HG02885 (cell line): ENCODE measurements around the gene HYAL3.
"Not testable (repeated sequence)": the region's sequence is repeated elsewhere in the genome, so short reads cannot be mapped to it uniquely, and the experiment has no call there.

Source experiments
- ATAC-seq: cut with Tn5 transposase; IDR thresholded peaks from one replicate; pipeline ENCODE4 v1.9.1; 2021; ENCODE audit warnings: mild to moderate bottlenecking; ENCODE audit not compliant: unreplicated experiment, poor library complexity

Gene HYAL3

DNA sequence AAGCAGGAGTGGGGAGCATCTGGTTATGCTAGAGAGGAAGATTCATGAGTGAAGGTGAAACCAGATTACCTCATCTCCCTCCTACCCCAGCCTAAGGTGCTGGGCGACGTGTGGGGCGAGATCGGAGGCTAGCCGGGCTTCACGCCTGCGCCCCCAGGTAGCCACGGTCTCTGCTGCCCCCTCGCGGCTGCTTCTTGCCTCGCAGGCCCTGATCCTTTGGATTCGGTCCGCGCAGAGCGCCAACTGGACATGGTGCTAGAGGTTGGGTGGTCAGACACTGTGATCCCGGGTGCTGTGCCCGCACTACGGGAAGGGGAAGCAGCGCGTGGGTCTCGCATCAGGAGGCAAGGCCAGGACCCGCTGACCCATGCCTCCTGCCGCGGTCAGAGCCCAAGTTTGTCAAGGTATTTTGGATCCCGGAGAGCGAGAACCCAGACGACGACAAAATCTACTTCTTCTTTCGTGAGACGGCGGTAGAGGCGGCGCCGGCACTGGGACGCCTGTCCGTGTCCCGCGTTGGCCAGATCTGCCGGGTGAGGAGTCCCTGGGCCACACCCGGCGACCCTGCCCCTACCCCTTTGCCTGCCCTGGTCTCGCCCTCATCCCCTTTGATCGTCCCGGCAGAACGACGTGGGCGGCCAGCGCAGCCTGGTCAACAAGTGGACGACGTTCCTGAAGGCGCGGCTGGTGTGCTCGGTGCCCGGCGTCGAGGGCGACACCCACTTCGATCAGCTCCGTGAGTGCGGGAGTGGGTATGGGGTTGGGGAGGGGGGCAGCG, 26.1 kb downstream of the HYAL3 start:
- peak; percentile 86 for ATAC-seq

DNA sequence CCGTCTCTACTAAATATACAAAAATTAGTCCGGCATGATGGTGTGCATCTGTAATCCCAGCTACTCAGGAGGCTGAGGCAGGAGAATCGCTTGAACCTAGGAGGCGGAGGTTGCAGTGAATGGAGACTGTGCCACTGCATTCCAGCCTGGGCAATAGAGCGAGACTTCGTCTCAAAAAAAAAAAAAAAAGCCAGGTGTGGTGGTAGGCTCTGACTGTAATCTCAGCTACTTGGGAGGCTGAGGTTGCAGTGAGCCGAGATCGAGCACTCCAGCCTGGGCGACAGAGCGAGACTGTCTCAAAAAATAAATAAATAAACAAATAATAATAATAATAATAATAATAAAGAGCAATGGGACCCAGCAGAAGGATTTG, 26.7 kb downstream of the HYAL3 start:
- not testable (repeated sequence) for ATAC-seq

DNA sequence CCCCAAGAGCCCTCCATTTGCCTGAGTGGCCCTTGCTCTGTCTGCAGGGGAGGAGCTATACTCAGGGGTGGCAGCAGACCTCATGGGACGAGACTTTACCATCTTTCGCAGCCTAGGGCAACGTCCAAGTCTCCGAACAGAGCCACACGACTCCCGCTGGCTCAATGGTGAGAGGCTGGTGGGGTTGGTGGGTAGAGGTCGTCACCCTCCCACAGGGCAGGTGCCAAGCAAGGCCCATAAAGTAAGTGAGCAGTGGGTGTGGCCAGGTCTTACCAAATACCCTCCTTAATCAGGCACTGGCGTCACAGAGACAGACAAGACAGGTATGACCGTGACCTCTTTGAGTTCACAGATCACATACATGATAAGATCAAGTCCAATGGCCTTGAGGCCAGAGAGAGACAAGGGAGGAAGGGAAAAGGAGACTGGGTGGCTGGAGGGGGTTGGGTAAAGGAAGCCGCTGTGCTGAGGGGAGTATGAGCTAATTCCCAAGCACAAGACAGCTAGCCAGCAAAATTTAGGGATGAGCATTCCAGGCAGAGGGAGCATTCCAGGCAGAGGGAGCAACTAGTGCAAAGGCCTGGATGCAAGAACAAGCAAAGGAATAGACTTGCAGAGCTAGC, 27.8 kb downstream of the HYAL3 start:
- ATAC-seq = no peak

DNA sequence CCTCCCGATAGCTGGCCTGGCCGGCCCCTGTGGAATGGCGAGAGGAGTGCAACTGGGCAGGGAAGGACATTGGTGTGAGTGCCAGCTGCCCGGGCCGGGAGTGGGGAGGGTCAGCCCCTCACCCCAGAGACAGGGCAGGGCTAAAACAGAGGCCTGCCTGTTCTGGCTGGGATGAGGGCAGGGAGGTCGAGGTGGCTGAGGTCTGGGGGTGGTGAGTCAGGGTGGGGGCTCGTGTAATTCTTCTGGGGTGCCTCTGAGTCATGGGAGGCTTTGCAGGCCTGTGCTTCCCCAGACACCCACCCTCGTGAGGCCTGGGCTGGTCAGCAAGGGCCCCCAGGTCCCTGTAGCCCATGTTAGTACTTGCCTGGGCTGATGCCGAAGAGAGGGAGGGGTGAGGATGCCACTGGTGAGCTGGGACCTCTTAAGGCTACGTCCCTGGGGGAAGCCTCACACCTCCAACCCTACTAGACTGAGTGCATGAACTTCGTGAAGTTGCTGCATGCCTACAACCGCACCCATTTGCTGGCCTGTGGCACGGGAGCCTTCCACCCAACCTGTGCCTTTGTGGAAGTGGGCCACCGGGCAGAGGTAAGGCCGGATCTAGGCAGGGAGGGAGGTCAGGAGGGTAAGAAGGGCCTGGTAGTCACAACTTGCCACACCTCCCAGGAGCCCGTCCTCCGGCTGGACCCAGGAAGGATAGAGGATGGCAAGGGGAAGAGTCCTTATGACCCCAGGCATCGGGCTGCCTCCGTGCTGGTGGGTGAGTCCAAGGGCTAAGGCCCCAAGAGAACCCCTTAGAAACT, 28.6 kb downstream of the HYAL3 start:
- no peak for ATAC-seq

DNA sequence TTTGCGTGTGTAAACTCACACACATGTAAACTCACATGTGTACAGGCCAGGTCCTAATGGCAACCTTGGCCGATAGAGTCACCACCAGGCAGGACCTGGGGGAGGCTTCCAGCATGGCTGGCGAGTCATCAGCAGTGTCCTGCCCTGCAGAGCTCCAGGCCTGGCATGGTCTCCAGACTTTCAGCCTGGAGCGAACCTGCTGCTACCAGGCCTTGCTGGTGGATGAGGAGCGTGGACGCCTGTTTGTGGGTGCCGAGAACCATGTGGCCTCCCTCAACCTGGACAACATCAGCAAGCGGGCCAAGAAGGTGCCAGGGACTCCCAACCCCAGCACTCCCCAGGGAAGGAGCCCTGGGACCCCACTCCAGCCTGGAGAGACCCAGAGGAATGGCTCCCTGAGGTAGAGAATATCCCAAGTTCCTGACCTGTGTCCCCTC, 29.2 kb downstream of the HYAL3 start:
- ATAC-seq = no peak

DNA sequence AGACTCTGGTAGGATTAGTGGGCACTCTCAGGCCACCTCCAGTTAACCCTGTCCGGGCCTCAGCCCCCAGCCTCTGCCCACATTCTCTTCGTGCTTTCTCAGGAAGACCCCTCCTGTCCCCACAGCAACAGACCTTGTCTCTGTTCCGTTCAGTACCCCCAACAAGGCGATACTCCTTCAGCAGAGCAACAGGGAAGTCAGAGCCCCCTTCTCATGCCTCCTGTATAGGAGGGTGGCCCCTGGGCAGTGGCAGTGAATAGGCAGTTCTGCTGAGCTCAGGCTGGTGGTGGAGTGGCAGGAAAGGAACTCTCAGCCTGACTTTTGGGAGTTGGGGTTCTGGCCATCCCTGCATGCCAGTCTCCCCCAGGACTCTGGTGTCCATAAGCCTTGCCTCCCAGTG, 29.7 kb downstream of the HYAL3 start:
- ATAC-seq = no peak

DNA sequence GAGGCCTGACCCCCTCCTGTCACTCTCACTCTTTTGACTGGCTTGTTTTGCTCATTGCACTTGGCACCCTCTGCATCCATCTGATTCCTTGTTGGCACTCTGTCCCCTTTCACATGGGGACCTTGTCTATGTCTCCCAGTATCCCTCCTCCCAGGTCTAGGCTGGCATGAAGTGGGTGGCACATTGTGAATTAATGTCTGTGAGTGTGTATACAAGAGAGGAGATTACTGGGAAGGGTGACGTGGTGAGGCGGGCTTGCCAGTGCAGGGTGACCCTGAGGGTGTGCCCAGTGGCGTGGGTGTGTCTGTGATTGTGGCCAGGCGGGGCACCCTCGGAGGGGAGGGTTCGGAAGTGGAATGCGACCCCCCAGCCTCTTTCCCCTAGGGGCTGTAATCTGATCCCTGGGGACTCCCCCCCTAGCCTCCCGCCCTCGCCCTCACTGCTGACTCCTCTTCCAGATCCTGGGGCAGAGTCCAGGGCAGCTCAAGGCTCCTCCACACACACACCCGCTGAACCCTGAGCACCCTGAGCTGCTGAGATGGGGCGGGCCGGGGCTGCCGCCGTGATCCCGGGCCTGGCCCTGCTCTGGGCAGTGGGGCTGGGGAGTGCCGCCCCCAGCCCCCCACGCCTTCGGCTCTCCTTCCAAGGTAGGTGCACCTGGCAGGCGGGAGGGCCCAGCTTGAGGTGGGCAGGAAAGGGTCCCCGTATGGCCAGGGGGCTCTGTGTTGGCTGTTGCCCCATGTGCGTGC, 30.3 kb downstream of the HYAL3 start, which contains the start of gene SEMA3B:
SEMA3B (plus strand) TSS at position 445 of the 749 bp plus-strand sequence; CDS start at position 539, 94 bp downstream.
- ATAC-seq = no peak

DNA sequence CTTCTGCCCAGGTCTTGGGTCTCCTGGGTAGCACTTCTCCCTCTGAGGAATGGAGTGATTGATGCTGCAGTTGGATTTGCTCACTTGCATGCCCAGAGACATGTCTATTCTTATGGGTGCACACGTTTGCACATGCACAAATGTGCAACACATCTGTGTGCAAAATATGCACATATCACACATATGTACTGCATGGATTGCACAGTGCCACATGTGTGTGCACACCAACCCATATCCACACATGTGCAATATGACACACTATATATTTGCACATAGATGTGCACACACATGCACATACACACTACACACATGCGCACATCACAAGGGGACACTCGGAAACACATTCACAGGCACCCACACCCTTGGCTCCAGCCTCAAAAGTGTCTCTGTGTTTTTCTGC, 30.9 kb downstream of the HYAL3 start:
- no peak for ATAC-seq

DNA sequence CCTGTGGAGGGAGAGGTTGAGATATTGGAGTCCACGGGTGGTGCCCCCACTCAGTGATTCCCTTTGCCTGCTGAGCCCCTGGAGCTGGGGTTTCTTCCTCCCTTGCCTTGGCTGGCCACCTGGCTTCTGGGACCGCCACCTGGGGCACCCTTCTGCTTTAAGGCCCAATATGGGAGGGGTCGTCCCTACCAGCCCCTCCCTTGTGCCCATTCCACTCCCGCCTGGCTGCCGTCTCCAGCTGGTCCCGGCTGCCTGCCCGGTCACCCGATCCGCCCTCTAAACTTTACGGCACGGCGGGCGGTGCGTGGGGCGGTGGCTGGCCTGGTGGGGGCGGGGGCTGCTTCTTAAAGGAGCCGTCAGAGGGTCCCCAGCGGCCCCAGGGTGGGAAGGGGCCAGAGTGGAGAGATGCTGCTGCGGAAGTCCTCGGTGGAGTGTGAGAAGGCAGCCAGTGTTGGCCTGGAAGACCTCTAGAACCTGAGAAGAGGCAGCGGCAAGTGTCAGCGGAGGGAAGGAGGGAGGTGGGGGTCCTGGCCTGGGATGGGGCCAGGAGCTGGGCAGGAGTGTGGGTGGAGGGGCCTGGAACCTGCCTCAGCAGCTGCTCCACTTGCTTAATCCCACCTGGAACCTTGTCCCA, 31.8 kb downstream of the HYAL3 start:
- no peak for ATAC-seq

DNA sequence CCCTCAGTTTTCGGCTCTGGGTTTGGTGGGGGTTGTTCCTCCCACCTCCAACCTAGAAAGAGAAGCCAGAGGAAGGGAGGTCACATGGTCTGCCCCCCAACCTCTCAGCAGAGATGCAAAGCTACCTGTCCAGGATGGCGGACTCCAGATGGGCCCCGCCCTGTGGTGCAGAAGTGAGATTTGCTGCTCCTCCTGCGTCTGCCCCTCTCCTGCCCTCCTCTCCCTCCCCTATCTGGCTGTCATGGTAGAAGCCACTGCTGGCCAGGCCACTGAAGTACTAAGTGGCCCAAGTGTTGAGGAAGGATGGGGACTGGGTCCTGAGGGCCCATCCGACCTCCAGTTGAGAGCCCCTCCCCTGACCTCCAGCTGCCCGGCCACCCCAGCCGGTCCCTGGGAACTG, 32.4 kb downstream of the HYAL3 start:
- no peak for ATAC-seq

DNA sequence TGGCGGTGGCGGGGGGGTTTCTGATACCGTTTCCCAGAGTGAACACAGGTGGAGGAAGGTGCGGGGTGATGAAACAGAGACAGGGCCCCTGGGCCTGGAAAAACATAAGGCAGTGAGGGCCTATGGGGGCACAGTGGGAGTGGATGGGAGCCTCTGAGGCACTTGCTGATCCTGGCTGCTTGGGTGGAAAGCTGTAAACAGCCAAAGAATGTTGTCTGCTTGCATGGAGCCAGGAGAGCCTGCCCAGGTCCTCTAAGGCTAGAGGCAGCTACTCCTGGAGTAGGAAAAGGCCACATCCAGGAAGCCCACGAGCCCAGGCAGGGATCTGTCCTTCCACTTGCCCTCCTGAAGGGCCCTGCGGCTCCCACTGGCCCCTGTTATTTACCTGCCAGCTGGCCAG, 33.2 kb downstream of the HYAL3 start:
- no peak for ATAC-seq

DNA sequence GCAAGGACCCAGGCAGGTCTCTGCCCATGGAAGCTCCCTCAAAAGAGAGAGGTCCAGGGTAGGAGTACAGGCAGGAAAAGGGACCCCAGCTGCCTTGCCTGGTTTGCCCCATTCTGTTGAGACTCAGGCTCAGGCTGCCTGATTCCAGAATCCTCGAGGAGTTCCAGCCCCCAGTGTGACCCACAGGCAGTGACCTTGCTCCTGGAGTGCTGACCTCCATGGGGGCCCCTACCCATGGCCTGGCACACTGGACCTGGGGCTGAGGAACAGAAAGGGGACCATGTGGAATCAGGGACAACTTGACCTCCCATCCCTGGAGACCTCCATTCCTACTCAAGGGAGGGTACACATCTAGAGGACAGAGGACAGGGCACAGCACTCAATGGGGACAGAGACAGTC, 33.6 kb downstream of the HYAL3 start:
- no peak for ATAC-seq

DNA sequence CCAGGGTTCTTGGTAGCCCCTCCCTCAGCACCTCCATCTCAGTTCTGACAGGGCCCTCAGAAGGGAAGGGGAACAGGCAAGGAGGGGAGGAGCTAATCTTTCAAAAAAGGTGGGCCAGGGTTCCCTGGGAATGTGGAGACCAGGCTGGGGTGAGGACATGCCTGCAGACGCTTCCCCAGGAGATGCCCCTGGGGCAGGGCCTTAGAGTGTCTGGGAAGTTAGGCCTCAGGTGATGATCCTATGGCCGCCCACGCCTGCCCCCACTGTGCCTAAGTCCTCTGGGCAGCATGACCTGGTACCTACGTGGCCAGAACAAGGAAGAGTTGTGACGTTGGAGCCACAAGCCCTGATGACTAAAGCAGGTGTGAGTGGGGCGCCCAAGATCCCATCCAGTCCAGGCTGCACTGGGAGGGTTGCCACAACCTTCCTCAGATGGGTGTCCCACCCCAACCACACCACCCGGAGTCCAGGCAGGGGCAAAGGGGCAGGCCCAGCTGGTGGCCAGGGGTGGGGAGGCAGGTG, 34.2 kb downstream of the HYAL3 start:
- no peak for ATAC-seq

DNA sequence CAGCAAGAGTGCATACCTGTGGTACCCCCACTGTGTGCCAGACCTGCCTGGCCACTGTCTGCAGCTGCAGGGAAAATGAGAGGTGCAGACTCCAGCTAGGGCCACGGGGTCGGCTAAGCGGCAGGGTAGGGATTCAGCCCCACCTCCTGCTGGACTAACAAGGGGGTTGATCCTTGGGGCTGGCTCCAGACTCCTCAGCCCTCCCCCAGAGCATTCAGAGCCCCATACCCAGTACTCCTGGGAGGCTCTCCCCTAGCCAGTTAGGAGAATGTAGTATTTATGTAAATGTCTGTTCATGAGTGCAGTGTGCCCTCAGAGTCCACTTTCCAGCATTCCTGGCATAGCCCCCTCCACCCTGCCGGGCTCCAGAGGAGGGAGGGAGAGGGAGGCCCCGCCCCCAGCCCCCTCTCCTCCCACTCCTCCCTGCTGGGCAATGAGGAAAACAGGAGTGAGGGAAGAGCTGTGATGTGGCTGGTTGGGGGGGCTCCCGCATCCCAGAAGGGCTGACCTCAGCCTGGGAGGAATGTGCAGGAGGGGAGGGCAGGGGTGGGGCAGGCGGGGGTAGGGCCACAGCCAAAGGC, 34.7 kb downstream of the HYAL3 start:
- no peak for ATAC-seq

DNA sequence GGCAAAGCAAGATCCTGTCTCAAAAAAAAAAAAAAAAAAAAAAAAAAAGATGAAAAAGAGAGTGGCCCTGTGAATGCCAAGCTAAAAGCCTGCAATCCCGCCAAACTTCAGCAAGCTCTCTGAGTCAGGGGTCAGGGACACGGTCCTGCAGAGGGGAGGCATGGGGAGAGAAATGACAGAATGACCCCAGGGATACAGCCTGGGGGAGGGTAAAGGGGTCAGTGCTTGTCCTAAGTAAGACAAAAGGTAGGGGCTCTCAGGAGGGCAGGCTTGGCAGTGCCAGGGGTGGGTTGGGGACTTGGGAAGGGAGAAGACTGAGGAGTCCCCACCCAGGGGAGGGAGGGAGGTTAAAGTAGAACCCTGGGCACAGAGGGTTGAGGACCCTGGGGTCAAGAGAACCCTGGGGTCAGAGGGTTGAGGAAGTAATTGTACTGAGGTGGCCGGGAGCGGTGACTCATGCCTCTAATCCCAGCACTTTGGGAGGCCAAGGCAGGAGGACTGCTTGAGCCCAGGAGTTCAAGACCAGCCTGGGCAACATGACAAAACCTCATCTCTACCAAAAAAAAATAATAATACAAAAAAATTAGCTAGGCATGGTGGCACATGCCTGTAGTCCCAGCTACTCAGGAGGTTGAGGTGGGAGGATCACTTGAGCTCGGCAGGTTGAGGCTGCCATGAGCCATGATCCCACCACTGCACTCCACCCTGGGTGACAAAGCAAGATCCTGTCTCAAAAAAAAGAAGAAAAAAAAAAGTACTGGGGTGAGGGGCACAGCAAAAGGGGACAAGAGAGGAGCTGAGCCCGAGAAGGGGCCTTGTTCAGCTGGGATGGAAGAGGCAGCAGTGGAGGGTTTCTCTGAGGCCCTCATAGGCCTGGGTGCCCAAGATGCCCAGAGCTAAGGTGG, 35.5 kb downstream of the HYAL3 start:
- ATAC-seq = no peak

DNA sequence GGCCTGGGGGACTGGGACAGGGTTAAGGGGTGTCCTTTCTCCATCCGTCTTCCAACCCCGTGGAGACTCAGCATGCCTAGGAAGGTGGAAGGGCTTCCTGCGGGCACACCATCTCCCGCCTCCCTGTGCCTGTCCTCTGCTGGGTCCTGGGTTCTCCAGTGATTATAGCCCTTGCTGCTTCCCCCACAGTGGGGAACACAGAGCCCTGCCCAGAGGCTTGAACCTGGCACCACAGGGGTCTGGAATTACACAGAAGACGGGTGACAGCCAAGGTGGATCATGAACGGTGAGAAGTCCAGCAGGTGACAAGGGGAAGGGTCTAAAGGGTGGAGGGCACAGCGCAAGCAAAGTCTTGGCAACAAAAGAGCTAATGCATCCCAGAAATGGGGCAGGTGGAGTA, 36.4 kb downstream of the HYAL3 start:
- no peak for ATAC-seq

DNA sequence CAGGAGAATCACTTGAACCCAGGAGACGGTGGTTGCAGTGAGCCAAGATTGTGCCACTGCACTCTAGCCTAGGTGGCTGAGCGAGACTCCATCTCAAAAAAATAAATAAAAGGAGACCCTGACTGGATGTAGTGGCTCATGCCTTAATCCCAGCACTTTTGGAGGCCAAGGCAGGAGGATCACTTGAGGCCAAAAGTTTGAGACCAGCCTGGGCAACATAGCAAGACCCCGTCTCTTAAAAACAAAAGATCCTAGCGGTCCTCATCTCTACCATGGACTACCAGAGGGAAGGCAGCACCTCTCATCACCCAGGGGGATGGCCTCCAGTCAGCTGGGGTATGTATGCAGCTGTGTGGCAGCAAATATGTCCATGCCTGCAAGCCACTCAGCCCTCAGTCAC, 37.0 kb downstream of the HYAL3 start:
- ATAC-seq = not testable (repeated sequence)

DNA sequence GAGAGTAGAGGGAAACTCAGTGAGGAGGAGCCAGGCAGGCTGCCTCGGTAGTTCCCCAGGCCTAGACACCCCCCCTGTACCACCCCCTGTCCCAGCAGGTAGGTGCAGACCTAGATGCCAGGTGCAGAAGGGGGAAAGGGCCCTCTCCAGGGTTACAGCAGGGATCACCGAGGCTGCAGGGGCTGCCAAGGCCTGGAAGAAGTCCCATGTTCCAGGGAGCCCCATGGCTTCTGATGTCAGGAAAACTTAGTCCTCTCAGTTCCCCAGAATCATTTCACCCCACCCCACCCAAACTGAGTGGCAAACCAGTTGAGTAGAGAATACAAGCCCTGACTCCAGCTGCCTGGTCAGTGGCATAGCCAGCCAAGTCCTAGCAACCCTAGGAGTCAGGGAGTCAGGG, 37.7 kb downstream of the HYAL3 start:
- no peak for ATAC-seq
